Measurements from ENCODE around the gene PNKD. TPM values are rescaled to one million over a fixed set of nuclear protein-coding genes. Genes with fewer than 3 reads are reported as not detected.
A peak's percentile ranks its signal among the peaks of the same experiment; 100 is the strongest.

The PNKD gene
- total and polyA plus RNA-seq, 2 of the 8 experiments (the other 6 are each of a cell fraction or from before 2014, with no cell fraction given): 43.9 to 65.4 TPM

GRCh38 chr2:218344755-218345417 lies 74.6 kb downstream of the PNKD start:
- H4K20me1 ChIP-seq (replicated peaks in 1 of 2; ENCODE audit: control insufficient read depth in 1 of 2, insufficient read depth in 2 of 2, low read length in 2 of 2): no peaks in the 10 kb centered on the region
- H3K23me2 ChIP-seq (ENCODE audit: low read depth, low read length): no peaks in the 10 kb centered on the region
- H3K9ac ChIP-seq (replicated peaks in 1 of 4; ENCODE audit: extremely low read depth in 1 of 4, low read depth in 3 of 4, low read length in 3 of 4): no peak overlapping the region
- H3K14ac ChIP-seq (ENCODE audit: insufficient read length): no peak overlapping the region
- no peak overlapping the region for H4K91ac ChIP-seq (replicated peaks; ENCODE audit: insufficient read length, low read length)
- H2AK5ac ChIP-seq (ENCODE audit: low read depth, low read length): no peak overlapping the region
- H3K79me1 ChIP-seq (ENCODE audit: low read depth, low read length): no peaks in the 10 kb centered on the region
- H3K27me3 ChIP-seq (replicated peaks in 1 of 4; ENCODE audit: control insufficient read depth in 3 of 4, extremely low read depth in 1 of 4, insufficient read depth in 3 of 4, low read length in 3 of 4): no peaks in the 10 kb centered on the region
- no peak overlapping the region for H3K4me2 ChIP-seq (ENCODE audit: insufficient read depth in 1 of 2, low read depth in 2 of 2, low read length in 2 of 2)
- H2BK12ac ChIP-seq (ENCODE audit: low read depth, low read length): no peak overlapping the region
- no peak overlapping the region for H3K56ac ChIP-seq (replicated peaks; ENCODE audit: insufficient read length, low read depth, low read length)
- POLR2A ChIA-PET (ENCODE audit: partially characterized antibody): interaction anchor here (1.0 kb wide), 1 partner anchor 12 kb away, joined by 3 read pairs; the partner anchor contains the start of gene CATIP
- CTCF ChIA-PET (ENCODE audit: partially characterized antibody): interaction anchor here (0.6 to 3.0 kb wide), 6 partner anchors 11 to 559 kb away, joined by 3 to 18 read pairs (median 3); partner anchors contain the start of gene CATIP
- DNase-seq (ENCODE audit: low read depth in 1 of 2, low spot score in 2 of 2) (no peak), FAIRE-seq (no peak)
- no peak overlapping the region for H3K4me3 ChIP-seq (ENCODE audit: extremely low read depth in 1 of 4, insufficient read depth in 2 of 4, low read depth in 3 of 4, low read length in 4 of 4)
- no peak overlapping the region for H3K4ac ChIP-seq (replicated peaks; ENCODE audit: insufficient read length, low read depth, low read length)
- 87% methylated on average over 19 of the region's 22 CpGs; no CpG with 5 or more reads in 1 of the 2 experiments for WGBS, 2 experiments (ENCODE audit: extremely low coverage in 1 of 2, insufficient coverage in 1 of 2, insufficient read length in 1 of 2, insufficient replicate concordance in 2 of 2, low coverage in 1 of 2, low lambda C conversion rate in 2 of 2, missing lambda C conversion rate in 1 of 2)
- H2BK20ac ChIP-seq (ENCODE audit: low read length): no peak overlapping the region
- H2BK120ac ChIP-seq (replicated peaks; ENCODE audit: low read depth, low read length): no peak overlapping the region
- peaks cover 0 to 4% (median 0%) of the 10 kb centered on the region in 4 experiments; a peak in 1 of 7 replicates for H3K4me1 ChIP-seq (replicated peaks in 1 of 4; ENCODE audit: control insufficient read depth in 3 of 4, insufficient read depth in 4 of 4, low read length in 3 of 4)
- H2BK5ac ChIP-seq (ENCODE audit: low read depth, low read length): no peak overlapping the region
- H3K9me3 ChIP-seq (ENCODE audit: insufficient read depth in 2 of 2, low read depth in 1 of 2, low read length in 1 of 2): no peaks in the 10 kb centered on the region
- H2BK15ac ChIP-seq (ENCODE audit: low read length): no peak overlapping the region
- H2AFZ ChIP-seq (ENCODE audit: low read length): no peak overlapping the region
- H3K36me3 ChIP-seq (ENCODE audit: control insufficient read depth in 2 of 4, insufficient read depth in 4 of 4, low read length in 3 of 4): no peaks in the 10 kb centered on the region; a peak in 1 of 8 replicates
- H3K23ac ChIP-seq (ENCODE audit: insufficient read length): no peak overlapping the region
- no peak overlapping the region for H3K18ac ChIP-seq (ENCODE audit: extremely low read depth, low read length)
- H3K79me2 ChIP-seq (ENCODE audit: control insufficient read depth in 1 of 2, insufficient read depth in 2 of 2, low read length in 2 of 2): no peaks in the 10 kb centered on the region
- no peak overlapping the region for H4K5ac ChIP-seq (ENCODE audit: insufficient read length, low read depth, low read length)
- H3K27ac ChIP-seq (ENCODE audit: low read depth, low read length): no peak overlapping the region
- peak overlapping the region; percentile 68; the same call in 1 of the 2 replicates for H4K8ac ChIP-seq (ENCODE audit: extremely low read depth, insufficient read depth, low read length)
- TF ChIP-seq GTF2F1 (IDR thresholded peaks at IDR 0.05; ENCODE audit: borderline replicate concordance, low read depth, low read length): no peak
- no peak for TF ChIP-seq ZNF274 (IDR thresholded peaks at IDR 0.05; ENCODE audit: borderline replicate concordance, extremely low read depth, low read length)
- no peak for TF ChIP-seq YY1 (IDR thresholded peaks at IDR 0.05; ENCODE audit: low read depth, low read length)
- no peak for TF ChIP-seq NANOG (IDR thresholded peaks at IDR 0.05; ENCODE audit: insufficient read depth, low read depth, low read length, poor library complexity, severe bottlenecking)
- no peak for TF ChIP-seq RBBP5 (IDR thresholded peaks at IDR 0.05; ENCODE audit: borderline replicate concordance, low read depth, low read length)
- TF ChIP-seq EZH2 (IDR thresholded peaks at IDR 0.05; ENCODE audit: low read depth, low read length, severe bottlenecking): no peak
- TF ChIP-seq CBX8 (IDR thresholded peaks at IDR 0.05; ENCODE audit: borderline replicate concordance, low read depth, low read length): no peak
- no peak for TF ChIP-seq HDAC6 (IDR thresholded peaks at IDR 0.05; ENCODE audit: low read depth, low read length)
- no peak for TF ChIP-seq CTCF (IDR thresholded peaks at IDR 0.05; ENCODE audit: control extremely low read depth in 1 of 3, insufficient read depth in 1 of 3, low read depth in 1 of 3, low read length in 3 of 3)
